WTC11 (cell line): ENCODE measurements around the gene MRPS18A. TPM values are rescaled to one million over a fixed set of nuclear protein-coding genes. Genes with fewer than 3 reads are reported as not detected.

Experiments used
- AR ChIP-seq: fragments of 250-450 bp; sonication (Bioruptor Pico); IDR thresholded peaks from 2 replicates; pipeline ENCODE4 v1.9.0; 2021; ENCODE audit warnings: mild to moderate bottlenecking
- E2F4 ChIP-seq: sonication (generic); formaldehyde crosslinking; IDR thresholded peaks from 2 replicates; pipeline ENCODE4 v1.8.1; 2022; ENCODE audit warnings: low read depth, mild to moderate bottlenecking, moderate library complexity, missing genetic modification reagents, borderline replicate concordance
- ERG ChIP-seq: fragments of 250-450 bp; sonication (Bioruptor Pico); IDR thresholded peaks from 2 replicates; pipeline ENCODE4 v1.8.0; 2021; ENCODE audit warnings: mild to moderate bottlenecking
- ESRRA ChIP-seq: sonication (generic); formaldehyde crosslinking; IDR thresholded peaks from 2 replicates; pipeline ENCODE4 v1.8.1; 2022; ENCODE audit warnings: mild to moderate bottlenecking, missing genetic modification reagents, borderline replicate concordance
- ETV6 ChIP-seq: sonication (generic); formaldehyde crosslinking; IDR thresholded peaks from 2 replicates; pipeline ENCODE4 v1.8.1; 2022; ENCODE audit warnings: mild to moderate bottlenecking, missing genetic modification reagents
- HMGA2 ChIP-seq: fragments of 250-450 bp; sonication (Bioruptor Pico); IDR thresholded peaks from 2 replicates; pipeline ENCODE4 v1.4.0; 2021; ENCODE audit warnings: mild to moderate bottlenecking, moderate library complexity
- MAX ChIP-seq: sonication (generic); formaldehyde crosslinking; IDR thresholded peaks from 2 replicates; pipeline ENCODE4 v1.8.0; 2022; ENCODE audit warnings: mild to moderate bottlenecking, missing genetic modification reagents
- NFE2L1 ChIP-seq: sonication (generic); formaldehyde crosslinking; IDR thresholded peaks from 2 replicates; pipeline ENCODE4 v1.8.1; 2023; ENCODE audit warnings: missing genetic modification reagents
- NR2C2 ChIP-seq: sonication (generic); formaldehyde crosslinking; IDR thresholded peaks from 2 replicates; pipeline ENCODE4 v1.8.0; 2022; ENCODE audit warnings: mild to moderate bottlenecking, missing genetic modification reagents
- NR3C1 ChIP-seq: sonication (generic); formaldehyde crosslinking; conservative IDR thresholded peaks from 2 replicates; pipeline ENCODE4 v1.8.1; 2023; ENCODE audit warnings: low read depth, mild to moderate bottlenecking, missing genetic modification reagents
- PREB ChIP-seq: sonication (generic); formaldehyde crosslinking; IDR thresholded peaks from 2 replicates; pipeline ENCODE4 v1.8.1; 2022; ENCODE audit warnings: mild to moderate bottlenecking, missing genetic modification reagents, moderate library complexity, borderline replicate concordance
- SMAD3 ChIP-seq: sonication (generic); formaldehyde crosslinking; IDR thresholded peaks from 2 replicates; pipeline ENCODE4 v1.8.0; 2022; ENCODE audit warnings: missing genetic modification reagents, mild to moderate bottlenecking, borderline replicate concordance
- SP1 ChIP-seq: sonication (generic); formaldehyde crosslinking; conservative IDR thresholded peaks from 2 replicates; pipeline ENCODE4 v1.8.1; 2022; ENCODE audit warnings: missing genetic modification reagents
- STAT6 ChIP-seq: sonication (generic); formaldehyde crosslinking; conservative IDR thresholded peaks from 2 replicates; pipeline ENCODE4 v1.8.1; 2023; ENCODE audit warnings: mild to moderate bottlenecking, low read depth, missing genetic modification reagents, moderate library complexity
- TCF7 ChIP-seq: sonication (generic); formaldehyde crosslinking; IDR thresholded peaks from 2 replicates; pipeline ENCODE4 v1.8.0; 2022; ENCODE audit warnings: mild to moderate bottlenecking, low read depth, missing genetic modification reagents, moderate library complexity
- ZMAT4 ChIP-seq: fragments of 250-450 bp; sonication (Bioruptor Pico); IDR thresholded peaks from 2 replicates; pipeline ENCODE4 v1.9.0; 2021; ENCODE audit warnings: mild to moderate bottlenecking
- ZNF532 ChIP-seq: fragments of 250-450 bp; sonication (Bioruptor Pico); IDR thresholded peaks from 2 replicates; pipeline ENCODE4 v1.9.0; 2021; ENCODE audit warnings: mild to moderate bottlenecking, borderline replicate concordance
- total RNA-seq: library from RNA; stranded (reverse); gene quantifications from 3 replicates; pipeline ENCODE4 v1.2.3, GENCODE V29; 2021

Gene MRPS18A
- total RNA-seq, 1 experiment from 2014 or later, result 61.6 TPM

- TF ChIP-seq ETV6 (peak; percentile 52; the same call in 1 of the 2 replicates), TCF7 (no peak), ESRRA (CRISPR knock-in tag) (no peak), SMAD3 (no peak), HMGA2 (CRISPR knock-in tag) (no peak), NR2C2 (CRISPR knock-in tag) (no peak), NR3C1 (CRISPR knock-in tag) (no peak), ZNF532 (CRISPR knock-in tag) (peak; percentile 88; the same call in 1 of the 2 replicates), SP1 (peak; percentile 87), E2F4 (CRISPR knock-in tag) (no peak), NFE2L1 (CRISPR knock-in tag) (no peak), ZMAT4 (no peak), ERG (no peak), MAX (peak; percentile 82), PREB (no peak), AR (CRISPR knock-in tag) (peak; percentile 36; the same call in 1 of the 2 replicates), STAT6 (CRISPR knock-in tag) (no peak)
Measured at GRCh38 chr6:43629505-43630300, 57.9 kb downstream of the MRPS18A start (continued).
